NCI-H128 (cell line): ENCODE data around the gene MTCP1.

ENCODE experiments used
- DNase-seq: peaks from one replicate; lab custom pipeline; 2025; ENCODE audit not compliant: unreplicated experiment; lab: John Stamatoyannopoulos, UW

Gene MTCP1

GRCh38 chrX:155054255-155054654 lies 16.7 kb downstream of the MTCP1 start:
- DNase-seq, result no peak

- DNase-seq, result no peak
Measured at GRCh38 chrX:155053656-155054055, 17.3 kb downstream of the MTCP1 start.

GRCh38 chrX:155052738-155053498 lies 18.0 kb downstream of the MTCP1 start:
- DNase-seq, result no peak

GRCh38 chrX:155048977-155049619 lies 21.8 kb downstream of the MTCP1 start:
- no peak for DNase-seq

GRCh38 chrX:155046811-155047528 lies 24.0 kb downstream of the MTCP1 start:
- no peak for DNase-seq

- no peak for DNase-seq
Measured at GRCh38 chrX:155046129-155046810, 24.7 kb downstream of the MTCP1 start.

GRCh38 chrX:155035688-155036087 lies 35.2 kb downstream of the MTCP1 start:
- DNase-seq, result no peak

- DNase-seq, result no peak
Measured at GRCh38 chrX:155031657-155032056, 39.3 kb downstream of the MTCP1 start.

GRCh38 chrX:155028877-155029291 lies 42.1 kb downstream of the MTCP1 start:
- no peak for DNase-seq

- DNase-seq, result no peak
Measured at GRCh38 chrX:155028129-155028528, 42.8 kb downstream of the MTCP1 start.

GRCh38 chrX:155027509-155028066 lies 43.3 kb downstream of the MTCP1 start:
- peak; percentile 4 for DNase-seq

GRCh38 chrX:155026727-155027508 lies 44.0 kb downstream of the MTCP1 start, which contains the start of gene FUNDC2:
Gene FUNDC2 (plus strand): TSS chrX:155026844. CDS start chrX:155026939, 95 bp downstream.
- DNase-seq, result peak; percentile 91

GRCh38 chrX:155026420-155026726 lies 44.6 kb downstream of the MTCP1 start:
- DNase-seq, result no peak

- no peak for DNase-seq
Measured at GRCh38 chrX:155023907-155024833, 46.8 kb downstream of the MTCP1 start.

GRCh38 chrX:155022585-155022984 lies 48.4 kb downstream of the MTCP1 start, which contains the start of gene F8:
Gene F8 (minus strand): TSS chrX:155022723. CDS start chrX:155022552, 171 bp downstream.
- DNase-seq, result no peak

- DNase-seq, result no peak
Measured at GRCh38 chrX:155020591-155020990, 50.3 kb downstream of the MTCP1 start.
